ENCODE results near the gene RANBP17.
"Not testable (repeated sequence)": the region's sequence is repeated elsewhere in the genome, so short reads cannot be mapped to it uniquely, and the experiment has no call there.

The RANBP17 gene

GRCh38 chr5:171250738-171251137, 388.9 kb downstream of the RANBP17 start:
- DNase-seq (ENCODE audit: low read depth): no peak

- DNase-seq (ENCODE audit: low read depth): no peak
Measured at GRCh38 chr5:171251519-171251918, 389.7 kb downstream of the RANBP17 start.

- DNase-seq (ENCODE audit: low read depth): no peak
Measured at GRCh38 chr5:171252674-171253073, 390.9 kb downstream of the RANBP17 start.

- no peak for DNase-seq (ENCODE audit: low read depth)
Measured at GRCh38 chr5:171258737-171259415, 397.1 kb downstream of the RANBP17 start.

GRCh38 chr5:171261361-171261760, 399.5 kb downstream of the RANBP17 start:
- no peak for DNase-seq (ENCODE audit: low read depth)

GRCh38 chr5:171261904-171262303, 400.1 kb downstream of the RANBP17 start:
- DNase-seq (ENCODE audit: low read depth): no peak

- no peak for DNase-seq (ENCODE audit: low read depth)
Measured at GRCh38 chr5:171263181-171263580, 401.4 kb downstream of the RANBP17 start.

- no peak for DNase-seq (ENCODE audit: low read depth)
Measured at GRCh38 chr5:171264843-171265242, 403.0 kb downstream of the RANBP17 start.

- no peak for DNase-seq (ENCODE audit: low read depth)
Measured at GRCh38 chr5:171268700-171269620, 407.1 kb downstream of the RANBP17 start.

GRCh38 chr5:171269717-171270116, 407.9 kb downstream of the RANBP17 start:
- DNase-seq (ENCODE audit: low read depth): no peak

- no peak for DNase-seq (ENCODE audit: low read depth)
Measured at GRCh38 chr5:171270136-171270535, 408.3 kb downstream of the RANBP17 start.

GRCh38 chr5:171271798-171272197, 410.0 kb downstream of the RANBP17 start:
- no peak for DNase-seq (ENCODE audit: low read depth)

- DNase-seq (ENCODE audit: low read depth): no peak
Measured at GRCh38 chr5:171272996-171273970, 411.5 kb downstream of the RANBP17 start.

GRCh38 chr5:171275841-171276544, 414.2 kb downstream of the RANBP17 start:
- DNase-seq (ENCODE audit: low read depth): no peak

- DNase-seq (ENCODE audit: low read depth): no peak
Measured at GRCh38 chr5:171283753-171284152, 421.9 kb downstream of the RANBP17 start.

GRCh38 chr5:171285465-171285864, 423.6 kb downstream of the RANBP17 start:
- no peak for DNase-seq (ENCODE audit: low read depth)

- DNase-seq (ENCODE audit: low read depth): no peak
Measured at GRCh38 chr5:171288066-171288465, 426.2 kb downstream of the RANBP17 start.

GRCh38 chr5:171291371-171291770, 429.6 kb downstream of the RANBP17 start:
- DNase-seq (ENCODE audit: low read depth): no peak

GRCh38 chr5:171295299-171295698, 433.5 kb downstream of the RANBP17 start:
- DNase-seq (ENCODE audit: low read depth): no peak

GRCh38 chr5:171295801-171296200, 434.0 kb downstream of the RANBP17 start:
- no peak for DNase-seq (ENCODE audit: low read depth)

- not testable (repeated sequence) for DNase-seq (ENCODE audit: low read depth)
Measured at GRCh38 chr5:171297941-171298340, 436.1 kb downstream of the RANBP17 start.
